Measurements from ENCODE around the gene ANKEF1. TPM values are rescaled to one million over a fixed set of nuclear protein-coding genes. Genes with fewer than 3 reads are reported as not detected.

The ANKEF1 gene
- total RNA-seq, 4 donors from 2014 or later = 5.1 to 10.8 (median 8.7) TPM

- TF ChIP-seq, protein P1, sequence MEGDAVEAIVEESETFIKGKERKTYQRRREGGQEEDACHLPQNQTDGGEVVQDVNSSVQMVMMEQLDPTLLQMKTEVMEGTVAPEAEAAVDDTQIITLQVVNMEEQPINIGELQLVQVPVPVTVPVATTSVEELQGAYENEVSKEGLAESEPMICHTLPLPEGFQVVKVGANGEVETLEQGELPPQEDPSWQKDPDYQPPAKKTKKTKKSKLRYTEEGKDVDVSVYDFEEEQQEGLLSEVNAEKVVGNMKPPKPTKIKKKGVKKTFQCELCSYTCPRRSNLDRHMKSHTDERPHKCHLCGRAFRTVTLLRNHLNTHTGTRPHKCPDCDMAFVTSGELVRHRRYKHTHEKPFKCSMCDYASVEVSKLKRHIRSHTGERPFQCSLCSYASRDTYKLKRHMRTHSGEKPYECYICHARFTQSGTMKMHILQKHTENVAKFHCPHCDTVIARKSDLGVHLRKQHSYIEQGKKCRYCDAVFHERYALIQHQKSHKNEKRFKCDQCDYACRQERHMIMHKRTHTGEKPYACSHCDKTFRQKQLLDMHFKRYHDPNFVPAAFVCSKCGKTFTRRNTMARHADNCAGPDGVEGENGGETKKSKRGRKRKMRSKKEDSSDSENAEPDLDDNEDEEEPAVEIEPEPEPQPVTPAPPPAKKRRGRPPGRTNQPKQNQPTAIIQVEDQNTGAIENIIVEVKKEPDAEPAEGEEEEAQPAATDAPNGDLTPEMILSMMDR (IDR thresholded peaks at IDR 0.05; ENCODE audit: low read depth) = no peak
Measured at GRCh38 chr20:10063482-10063881, 28.7 kb downstream of the ANKEF1 start.

DNA sequence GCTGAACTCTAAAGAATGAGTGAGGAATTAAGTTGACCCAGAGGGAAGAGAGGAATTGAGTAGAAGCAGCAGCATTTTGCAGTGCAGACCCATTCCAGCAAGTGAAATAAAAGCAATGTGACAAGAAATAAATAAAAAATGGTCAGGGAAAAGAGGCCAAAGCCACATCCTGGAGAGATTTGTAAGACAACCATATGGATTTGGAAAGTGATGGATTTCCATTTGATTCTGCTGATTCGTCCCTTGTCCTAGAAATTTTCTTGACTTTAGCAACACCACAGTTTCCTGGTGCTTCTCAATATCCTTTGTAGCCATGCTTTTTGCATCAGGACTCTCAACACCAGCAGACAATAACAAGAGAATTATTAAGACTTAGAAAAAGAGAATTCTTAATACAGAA, 29.8 kb downstream of the ANKEF1 start:
- TF ChIP-seq, protein P1 (IDR thresholded peaks at IDR 0.05; ENCODE audit: low read depth) = no peak

GRCh38 chr20:10065154-10065833, 30.5 kb downstream of the ANKEF1 start:
- TF ChIP-seq, protein P1 (IDR thresholded peaks at IDR 0.05; ENCODE audit: low read depth) = no peak

DNA sequence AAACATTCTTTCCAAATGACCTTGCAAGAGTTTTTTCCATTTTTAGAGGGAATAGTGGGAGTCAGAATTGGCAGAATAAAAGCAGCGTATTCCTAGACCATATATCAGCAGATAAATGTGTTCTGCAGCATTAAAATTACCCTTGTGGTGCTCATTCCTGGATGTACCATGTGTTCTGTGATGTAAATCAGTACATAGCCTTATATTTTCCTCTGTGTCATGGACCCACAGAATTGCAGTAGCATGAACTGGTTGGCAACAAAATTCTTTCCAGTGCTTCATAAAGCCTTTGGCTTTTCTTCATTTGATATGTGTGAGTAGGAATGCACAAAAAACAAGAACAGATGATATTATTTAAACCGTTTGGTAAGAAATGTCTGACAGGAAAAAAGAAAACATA, 32.5 kb downstream of the ANKEF1 start:
- TF ChIP-seq, protein P1 (IDR thresholded peaks at IDR 0.05; ENCODE audit: low read depth) = no peak

DNA sequence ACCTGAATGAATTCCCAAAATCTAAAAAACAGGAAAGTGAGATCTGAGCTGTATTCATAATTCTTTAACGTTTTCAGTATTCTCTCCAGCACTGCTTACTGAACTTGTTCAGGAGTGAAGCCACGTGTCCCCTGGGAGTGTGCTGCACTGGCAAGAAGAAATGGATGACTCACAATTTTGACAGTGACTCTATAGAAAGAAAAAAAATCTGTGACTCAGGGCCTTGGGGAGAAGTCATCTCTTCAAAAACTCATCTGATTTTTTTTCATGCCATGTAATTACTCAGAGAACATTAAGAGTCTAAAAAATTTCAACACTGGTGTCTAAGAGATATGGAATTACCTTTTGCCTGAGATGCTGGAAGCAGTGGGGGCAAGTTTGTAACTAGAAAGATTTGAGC, 39.7 kb downstream of the ANKEF1 start:
- TF ChIP-seq, protein P1 (IDR thresholded peaks at IDR 0.05; ENCODE audit: low read depth) = no peak

DNA sequence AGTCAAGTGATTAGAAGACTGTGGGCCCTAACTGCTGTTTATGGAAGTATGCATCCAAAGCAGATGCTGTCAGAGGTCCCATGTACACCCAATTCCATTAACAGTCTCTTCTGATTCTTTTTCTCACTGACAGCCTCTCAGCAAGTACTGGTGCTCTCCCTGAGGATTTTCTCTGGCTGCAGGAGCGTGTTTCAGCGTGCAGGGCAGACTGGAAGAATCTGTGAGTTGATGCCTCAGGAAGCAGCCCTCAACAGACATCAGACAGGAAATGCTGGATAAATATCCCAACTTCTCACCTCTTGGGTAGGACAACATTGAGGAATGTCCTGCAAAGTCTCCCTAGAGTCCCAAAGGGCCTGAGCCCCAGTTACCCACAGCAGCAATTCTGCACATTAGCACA, 40.8 kb downstream of the ANKEF1 start:
- TF ChIP-seq, protein P1 (IDR thresholded peaks at IDR 0.05; ENCODE audit: low read depth) = no peak

GRCh38 chr20:10076126-10077080, 41.6 kb downstream of the ANKEF1 start:
- TF ChIP-seq, protein P1 (IDR thresholded peaks at IDR 0.05; ENCODE audit: low read depth) = no peak

All from subcutaneous adipose tissue (tissue), 4 donors.